ENCODE measurements around the gene C1QTNF5.

- TF ChIP-seq CTCF (IDR thresholded peaks at IDR 0.05) (no peak), ZFX (IDR thresholded peaks at IDR 0.05; ENCODE audit: borderline replicate concordance) (no peak)
These were observed 20.4 kb downstream of the C1QTNF5 start for GRCh38 chr11:119320240-119320775.
